PC-3 (cell line): ENCODE results near the gene CAPN1. TPM values are rescaled to one million over a fixed set of nuclear protein-coding genes. Genes with fewer than 3 reads are reported as not detected.

Experiments
- ATAC-seq: fragments of 200-7000 bp; cut with Tn5 transposase; 2 replicates; pipeline ENCODE4 v1.9.1; 2020; ENCODE audit warnings: mild to moderate bottlenecking, moderate library complexity
- BruUV-seq: library from RNA; stranded (reverse); fragments of 400-500 nt; replicated peaks from 2 replicates; lab custom pipeline; 2021; lab: Mats Ljungman, UMichigan
- CTCF ChIA-PET: fragments of 300-600 bp; sonication (Branson Sonifier 250); formaldehyde crosslinking; loops from one replicate; lab custom pipeline; 2022; ENCODE audit warnings: antibody characterized with exemption; lab: Charles Lee
- POLR2A ChIA-PET: fragments of 300-600 bp; sonication (Branson Sonifier 250); formaldehyde crosslinking; loops from one replicate; lab custom pipeline; 2022; ENCODE audit warnings: antibody characterized with exemption; ENCODE audit not compliant: unreplicated experiment; lab: Charles Lee
- DNase-seq: peaks from one replicate; pipeline ENCODE4 v3.0.0-alpha.2; 2015
- H2AFZ ChIP-seq: fragments of 300-600 bp; sonication (generic); 2 replicates; pipeline ENCODE4 v1.6.0; 2016; ENCODE audit warnings: antibody characterized with exemption, low read length
- H3F3A ChIP-seq: fragments of 300-600 bp; sonication (generic); one replicate; pipeline ENCODE4 v1.6.0; 2017; ENCODE audit warnings: antibody characterized with exemption, low read length, control low read depth, mild to moderate bottlenecking; ENCODE audit not compliant: unreplicated experiment
- H3K27ac ChIP-seq: fragments of 300-600 bp; sonication (generic); 2 replicates; pipeline ENCODE4 v1.5.1; 2016; ENCODE audit warnings: mild to moderate bottlenecking, low read length
- H3K27me3 ChIP-seq: fragments of 300-600 bp; sonication (generic); 2 replicates; pipeline ENCODE4 v1.6.1; 2016; ENCODE audit warnings: low read length, mixed read lengths
- H3K36me3 ChIP-seq: fragments of 300-600 bp; sonication (generic); 2 replicates; pipeline ENCODE4 v1.6.1; 2016; ENCODE audit warnings: low read depth, mixed run types, low read length, mixed read lengths
- H3K4me1 ChIP-seq: fragments of 300-600 bp; sonication (generic); 2 replicates; pipeline ENCODE4 v1.5.1; 2016; ENCODE audit warnings: low read length; ENCODE audit not compliant: insufficient read depth
- H3K4me2 ChIP-seq: fragments of 300-600 bp; sonication (generic); 2 replicates; pipeline ENCODE4 v1.6.0; 2016; ENCODE audit warnings: low read length
- H3K4me3 ChIP-seq: fragments of 300-600 bp; sonication (generic); 2 replicates; pipeline ENCODE4 v1.5.1; 2016; ENCODE audit warnings: mild to moderate bottlenecking, low read length, mixed read lengths
- H3K79me2 ChIP-seq: fragments of 300-600 bp; sonication (generic); 2 replicates; pipeline ENCODE4 v1.6.1; 2017; ENCODE audit warnings: low read length, mixed read lengths
- H3K9ac ChIP-seq: fragments of 300-600 bp; sonication (generic); 2 replicates; pipeline ENCODE4 v1.6.0; 2016; ENCODE audit warnings: mild to moderate bottlenecking, low read length
- H3K9me2 ChIP-seq: fragments of 300-600 bp; sonication (generic); replicated peaks from 2 replicates; pipeline ENCODE4 v1.6.1; 2016; ENCODE audit warnings: mixed run types, low read length, mixed read lengths
- H3K9me3 ChIP-seq: fragments of 300-600 bp; sonication (generic); 2 replicates; pipeline ENCODE4 v1.6.1; 2016; ENCODE audit warnings: low read length, mixed read lengths
- H4K20me1 ChIP-seq: fragments of 300-600 bp; sonication (generic); 2 replicates; pipeline ENCODE4 v1.6.1; 2016; ENCODE audit warnings: low read length, mixed read lengths
- CTCF ChIP-seq: fragments of 300-600 bp; sonication (generic); conservative IDR thresholded peaks from 2 replicates; pipeline ENCODE4 v1.5.1; 2017; ENCODE audit warnings: antibody characterized with exemption, low read depth, mild to moderate bottlenecking, low read length
- EZH2 ChIP-seq: fragments of 300-600 bp; sonication (generic); IDR thresholded peaks from one replicate; pipeline ENCODE4 v1.6.1; 2017; ENCODE audit warnings: antibody characterized with exemption, mild to moderate bottlenecking, low read length; ENCODE audit not compliant: unreplicated experiment
- EZH2phosphoT487 ChIP-seq: fragments of 300-600 bp; sonication (generic); IDR thresholded peaks from 2 replicates; pipeline ENCODE4 v1.6.1; 2018; ENCODE audit warnings: mild to moderate bottlenecking, antibody characterized with exemption, low read length, borderline replicate concordance
- intact Hi-C: fragments of 100-400 bp; cut with micrococcal nuclease; formaldehyde crosslinking; loops from 2 replicates; pipeline ENCODE4 v1.9.0; 2023
- total RNA-seq: library from RNA; depleted of rRNA; stranded (reverse); fragments of >200 nt; gene quantifications from 2 replicates; pipeline ENCODE4 v1.2.3, GENCODE V29; 2014; rRNA removed

CAPN1 gene
- total RNA-seq, 1 experiment from 2014 or later, result 307 TPM

GRCh38 chr11:65260756-65261590 is 79.2 kb downstream of the CAPN1 start:
- Histone ChIP-seq H3K4me3 (peak overlapping the region; percentile 93), H4K20me1 (no peaks in the 10 kb centered on the region), H3K27ac (peak overlapping the region; percentile 27), H3F3A (no peaks in the 10 kb centered on the region), H3K4me1 (peaks cover 14% of the 10 kb centered on the region), H3K27me3 (no peaks in the 10 kb centered on the region), H3K9me2 (no peaks in the 10 kb centered on the region), H3K9me3 (no peaks in the 10 kb centered on the region), H3K36me3 (no peaks in the 10 kb centered on the region; the same call in 1 of the 2 replicates), H3K9ac (peak overlapping the region; percentile 98), H2AFZ (peak overlapping the region; percentile 79), H3K79me2 (peaks cover 42% of the 10 kb centered on the region), H3K4me2 (peak overlapping the region; percentile 85)
- ATAC-seq, result no peak
- TSS peak; percentile 99 for BruUV-seq
- POLR2A ChIA-PET, result interaction anchor here (0.6 to 1.2 kb wide), 5 partner anchors 14 to 264 kb away, joined by 4 to 23 read pairs (median 6); partner anchors contain the start of genes FAU, MRPL49 and SCYL1
- no peak for TF ChIP-seq CTCF
- TF ChIP-seq EZH2phosphoT487, result no peak
- no peak for TF ChIP-seq EZH2
- CTCF ChIA-PET, result no interaction called here
- no peak for DNase-seq
- intact Hi-C loops, result no loop called here

Other genes starting within 250 kb of the CAPN1 start
- gene GPHA2, start 246.0 kb upstream of the CAPN1 start, total RNA-seq, result not detected in 2 replicates
- not detected in 2 replicates for gene MAJIN, start 209.8 kb upstream of the CAPN1 start, total RNA-seq
- 0.52 TPM in 1 of 2 replicates, not detected in the other for gene BATF2, start 185.0 kb upstream of the CAPN1 start, total RNA-seq
- 86.0 and 107 TPM in 2 replicates for gene ARL2, start 167.8 kb upstream of the CAPN1 start, total RNA-seq
- 15.1 and 40.4 TPM in 2 replicates for gene SNX15, start 154.5 kb upstream of the CAPN1 start, total RNA-seq
- 61.0 and 82.0 TPM in 2 replicates for gene SAC3D1, start 140.7 kb upstream of the CAPN1 start, total RNA-seq
- gene NAALADL1, start 123.4 kb upstream of the CAPN1 start, total RNA-seq, result 0.47 TPM in 1 of 2 replicates, not detected in the other
- gene CDCA5, start 97.9 kb upstream of the CAPN1 start, total RNA-seq, result 67.1 and 73.4 TPM in 2 replicates
- gene ZFPL1, start 97.7 kb upstream of the CAPN1 start, total RNA-seq, result 98.7 and 103 TPM in 2 replicates
- 414 and 743 TPM in 2 replicates for gene VPS51, start 85.7 kb upstream of the CAPN1 start, total RNA-seq
- gene TM7SF2, start 70.1 kb upstream of the CAPN1 start, total RNA-seq, result 38.4 and 44.2 TPM in 2 replicates
- gene ZNHIT2, start 64.2 kb upstream of the CAPN1 start, total RNA-seq, result 48.2 and 59.0 TPM in 2 replicates
- 1,119 and 1,157 TPM in 2 replicates for gene FAU, start 59.8 kb upstream of the CAPN1 start, total RNA-seq
- 163 and 183 TPM in 2 replicates for gene MRPL49, start 59.6 kb upstream of the CAPN1 start, total RNA-seq
- 22.3 and 33.2 TPM in 2 replicates for gene SYVN1, start 47.4 kb upstream of the CAPN1 start, total RNA-seq
- gene SPDYC, start 11.7 kb upstream of the CAPN1 start, total RNA-seq, result not detected in 2 replicates
- gene POLA2, start 80.0 kb downstream of the CAPN1 start, total RNA-seq, result 29.0 and 39.7 TPM in 2 replicates
- gene CDC42EP2, start 132.9 kb downstream of the CAPN1 start, total RNA-seq, result 16.6 and 25.7 TPM in 2 replicates
- 45.8 and 63.1 TPM in 2 replicates for gene DPF2, start 151.9 kb downstream of the CAPN1 start, total RNA-seq
- gene TIGD3, start 172.8 kb downstream of the CAPN1 start, total RNA-seq, result 1.3 and 1.6 TPM in 2 replicates
- 12.7 and 13.1 TPM in 2 replicates for gene SLC25A45, start 200.7 kb downstream of the CAPN1 start, total RNA-seq
- 68.3 and 93.2 TPM in 2 replicates for gene FRMD8, start 204.7 kb downstream of the CAPN1 start, total RNA-seq
- 47.9 and 96.6 TPM in 2 replicates for gene NEAT1, start 240.9 kb downstream of the CAPN1 start, total RNA-seq